Activated naive CD4-positive, alpha-beta T cell treated with anti-CD3 and anti-CD28 coated beads for 36 hours (primary cell): ENCODE data around the gene CSAG1. TPM values are rescaled to one million over a fixed set of nuclear protein-coding genes. Genes with fewer than 3 reads are reported as not detected.
"Not testable (repeated sequence)": the region's sequence is repeated elsewhere in the genome, so short reads cannot be mapped to it uniquely, and the experiment has no call there.

Source experiments
- CTCF ChIA-PET: fragments of 350-600 bp; sonication (Branson Sonifier 250); formaldehyde crosslinking; loops from one replicate; lab custom pipeline; 2021; ENCODE audit warnings: antibody characterized with exemption; lab: Charles Lee
- DNase-seq: peaks from one replicate; pipeline ENCODE4 v3.0.0-alpha.2; 2020
- H3K27ac Mint-ChIP-seq: one replicate; pipeline ENCODE4 v1.8.0; 2021; ENCODE audit warnings: mild to moderate bottlenecking, mixed read lengths
- H3K27me3 Mint-ChIP-seq: one replicate; pipeline ENCODE4 v1.8.0; 2021; ENCODE audit warnings: low read depth, mixed read lengths
- H3K36me3 Mint-ChIP-seq: one replicate; pipeline ENCODE4 v1.8.0; 2021; ENCODE audit warnings: low read depth, mixed read lengths
- H3K4me1 Mint-ChIP-seq: one replicate; pipeline ENCODE4 v1.8.0; 2021; ENCODE audit warnings: low read depth, mixed read lengths
- H3K4me3 Mint-ChIP-seq: one replicate; pipeline ENCODE4 v1.8.0; 2021; ENCODE audit warnings: mild to moderate bottlenecking, moderate library complexity, mixed read lengths
- H3K9me3 Mint-ChIP-seq: one replicate; pipeline ENCODE4 v1.8.0; 2021; ENCODE audit warnings: mixed read lengths
- intact Hi-C: fragments of 100-400 bp; cut with micrococcal nuclease; formaldehyde crosslinking; loops from one replicate; pipeline ENCODE4 v1.15.1; 2023
- total RNA-seq, 2 experiments: library from RNA; stranded (reverse); gene quantifications; one replicate each; pipeline ENCODE4 v1.2.3, GENCODE V29; 2021

Gene CSAG1
- total RNA-seq, 2 experiments from 2014 or later: not detected

DNA sequence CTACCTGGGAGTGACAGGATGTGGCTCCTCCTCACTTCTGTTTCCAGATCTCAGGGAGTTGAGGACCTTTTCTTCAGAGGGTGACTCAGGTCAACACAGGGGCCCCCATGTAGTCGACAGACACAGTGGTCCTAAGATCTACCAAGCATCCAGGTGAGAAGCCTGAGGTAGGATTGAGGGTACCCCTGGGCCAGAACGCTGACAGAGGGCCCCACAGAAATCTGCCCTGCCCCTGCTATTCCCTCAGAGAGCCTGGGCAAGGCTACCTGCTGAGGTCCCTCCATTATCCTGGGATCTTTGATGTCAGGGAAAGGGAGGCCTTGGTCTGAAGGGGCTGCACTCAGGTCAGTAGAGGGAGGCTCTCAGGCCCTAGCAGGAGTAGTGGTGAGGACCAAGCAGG, 1.6 kb upstream of the CSAG1 start:
- no peaks in the 10 kb centered on the region for H3K4me1 Mint-ChIP-seq
- H3K9me3 Mint-ChIP-seq: no peaks in the 10 kb centered on the region
- no peak for DNase-seq
- no peaks in the 10 kb centered on the region for H3K27me3 Mint-ChIP-seq
- H3K4me3 Mint-ChIP-seq: no peak overlapping the region
- H3K36me3 Mint-ChIP-seq: no peaks in the 10 kb centered on the region
- H3K27ac Mint-ChIP-seq: no peak overlapping the region
- CTCF ChIA-PET: no interaction called here
- intact Hi-C loops: no loop called here

DNA sequence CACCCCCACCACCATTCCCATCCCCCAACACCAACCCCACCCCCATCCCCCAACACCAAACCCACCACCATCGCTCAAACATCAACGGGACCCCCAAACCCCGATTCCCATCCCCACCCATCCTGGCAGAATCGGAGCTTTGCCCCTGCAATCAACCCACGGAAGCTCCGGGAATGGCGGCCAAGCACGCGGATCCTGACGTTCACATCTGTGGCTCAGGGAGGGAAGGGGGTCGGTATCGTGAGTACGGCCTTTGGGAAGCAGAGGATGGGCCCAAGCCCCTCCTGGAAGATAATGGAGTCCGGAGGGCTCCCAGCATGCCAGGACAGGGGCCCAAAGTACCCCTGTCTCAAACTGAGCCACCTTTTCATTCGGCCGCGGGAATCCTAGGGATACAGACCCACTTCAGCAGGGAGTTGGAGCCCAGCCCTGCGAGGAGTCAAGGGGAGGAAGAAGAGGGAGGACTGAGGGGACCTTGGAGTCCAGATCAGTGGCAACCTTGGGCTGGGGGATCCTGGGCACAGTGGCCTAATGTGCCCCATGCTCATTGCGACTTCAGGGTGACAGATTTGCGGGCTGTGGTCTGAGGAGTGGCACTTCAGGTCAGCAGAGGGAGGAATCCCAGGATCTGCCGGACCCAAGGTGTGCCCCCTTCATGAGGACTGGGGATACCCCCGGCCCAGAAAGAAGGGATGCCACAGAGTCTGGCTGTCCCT, 780 bp upstream of the CSAG1 start:
- H3K27ac Mint-ChIP-seq, H3K4me1 Mint-ChIP-seq, H3K27me3 Mint-ChIP-seq, H3K9me3 Mint-ChIP-seq, DNase-seq, CTCF ChIA-PET, H3K36me3 Mint-ChIP-seq, intact Hi-C loops, H3K4me3 Mint-ChIP-seq: not testable (repeated sequence)

DNA sequence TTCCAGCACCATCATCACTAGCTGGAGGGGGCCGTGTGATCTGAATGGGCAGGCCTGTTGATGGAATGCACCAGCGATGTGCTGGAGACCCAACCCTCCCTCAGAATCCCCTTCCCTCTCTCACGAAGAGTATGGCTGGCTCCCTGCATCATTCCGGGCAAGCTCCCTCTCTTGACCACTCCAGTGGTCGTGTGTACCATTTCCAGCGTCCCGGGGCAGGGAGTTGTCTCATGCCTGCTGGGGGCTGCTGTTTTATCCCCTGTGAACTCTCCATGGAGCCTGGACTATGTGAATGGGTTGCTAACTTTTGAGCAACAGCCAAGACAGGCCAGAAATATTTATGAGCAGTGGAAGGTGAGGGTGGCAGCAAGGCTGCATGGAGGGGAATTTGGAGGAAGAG, 8.1 kb downstream of the CSAG1 start:
- intact Hi-C loops: no loop called here
- Mint-ChIP-seq H3K27ac (no peak overlapping the region), H3K4me3 (no peak overlapping the region), H3K36me3 (no peaks in the 10 kb centered on the region), H3K27me3 (no peaks in the 10 kb centered on the region), H3K9me3 (no peaks in the 10 kb centered on the region), H3K4me1 (no peaks in the 10 kb centered on the region)
- DNase-seq: no peak
- CTCF ChIA-PET: no interaction called here

DNA sequence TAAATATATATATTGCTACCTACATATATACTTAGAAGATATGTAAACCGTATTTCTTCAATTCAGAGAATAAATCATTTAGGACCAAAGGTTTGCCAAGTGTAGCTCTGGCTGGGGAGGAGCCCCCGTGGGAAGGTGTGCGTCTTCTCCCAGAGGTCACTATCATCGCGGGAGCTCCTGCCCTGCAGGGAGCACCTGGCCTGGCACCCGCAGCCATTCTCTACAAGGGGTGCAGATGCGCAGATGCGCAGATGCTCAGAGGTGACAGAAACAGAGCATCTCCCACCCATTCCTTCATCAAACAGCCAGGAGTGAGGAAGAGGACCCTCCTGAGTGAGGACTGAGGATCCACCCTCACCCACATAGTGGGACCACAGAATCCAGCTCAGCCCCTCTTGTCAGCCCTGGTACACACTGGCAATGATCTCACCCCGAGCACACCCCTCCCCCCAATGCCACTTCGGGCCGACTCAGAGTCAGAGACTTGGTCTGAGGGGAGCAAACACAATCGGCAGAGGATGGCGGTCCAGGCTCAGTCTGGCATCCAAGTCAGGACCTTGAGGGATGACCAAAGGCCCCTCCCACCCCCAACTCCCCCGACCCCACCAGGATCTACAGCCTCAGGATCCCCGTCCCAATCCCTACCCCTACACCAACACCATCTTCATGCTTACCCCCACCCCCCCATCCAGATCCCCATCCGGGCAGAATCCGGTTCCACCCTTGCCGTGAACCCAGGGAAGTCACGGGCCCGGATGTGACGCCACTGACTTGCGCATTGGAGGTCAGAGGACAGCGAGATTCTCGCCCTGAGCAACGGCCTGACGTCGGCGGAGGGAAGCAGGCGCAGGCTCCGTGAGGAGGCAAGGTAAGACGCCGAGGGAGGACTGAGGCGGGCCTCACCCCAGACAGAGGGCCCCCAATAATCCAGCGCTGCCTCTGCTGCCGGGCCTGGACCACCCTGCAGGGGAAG, 19.4 kb downstream of the CSAG1 start, which contains the start of gene MAGEA2B:
Gene MAGEA2B, plus strand, starts transcription at position 814 of the 973 bp plus-strand sequence. CDS start 2,479 bp downstream, outside the sequence.
- intact Hi-C loops, H3K9me3 Mint-ChIP-seq, CTCF ChIA-PET, H3K27ac Mint-ChIP-seq, H3K4me1 Mint-ChIP-seq, H3K27me3 Mint-ChIP-seq, H3K36me3 Mint-ChIP-seq, DNase-seq, H3K4me3 Mint-ChIP-seq: not testable (repeated sequence)

DNA sequence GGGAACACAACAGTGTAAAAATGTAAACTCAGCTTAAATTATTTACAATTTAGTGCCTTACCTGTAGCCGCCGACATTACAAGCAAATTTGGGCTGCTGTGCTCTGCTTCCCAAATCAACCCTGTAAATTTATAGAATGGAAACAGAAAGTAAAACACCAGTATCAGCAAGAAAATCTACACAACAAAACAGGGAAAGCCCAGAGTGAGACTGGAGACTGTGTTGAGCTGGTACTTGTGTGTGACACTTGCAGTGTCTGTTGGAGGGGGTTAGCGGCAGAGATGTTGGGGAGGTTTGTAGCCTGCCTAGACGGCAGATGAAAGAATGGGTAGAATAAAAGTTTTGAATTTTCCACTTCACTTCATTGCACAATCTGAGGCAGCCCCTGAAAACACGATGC, 20.3 kb downstream of the CSAG1 start:
- H3K27me3 Mint-ChIP-seq, CTCF ChIA-PET, H3K4me1 Mint-ChIP-seq, H3K9me3 Mint-ChIP-seq, H3K27ac Mint-ChIP-seq, H3K36me3 Mint-ChIP-seq, DNase-seq, intact Hi-C loops, H3K4me3 Mint-ChIP-seq: not testable (repeated sequence)

DNA sequence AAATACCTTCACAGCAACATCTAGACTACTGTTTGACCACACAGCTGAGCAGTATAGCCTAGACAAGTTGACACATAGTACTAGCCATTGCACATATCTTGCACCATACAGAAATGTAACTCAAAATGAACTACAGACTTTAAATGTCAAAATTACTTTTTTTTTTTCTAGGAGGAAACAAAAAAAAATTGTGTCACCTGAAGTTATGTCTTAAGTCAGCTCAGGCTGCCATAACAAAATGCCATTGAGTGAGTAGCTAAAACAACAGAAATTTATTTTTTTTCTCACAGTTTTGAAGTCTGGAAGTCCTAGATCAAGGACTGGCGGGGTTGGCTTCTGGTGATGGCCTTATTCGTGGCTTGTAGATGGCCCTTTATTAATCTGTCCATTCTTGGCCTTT, 24.3 kb downstream of the CSAG1 start, which contains the start of gene CSAG2:
Gene CSAG2, minus strand, starts transcription at position 101 of the 400 bp plus-strand sequence. CDS start 161 bp downstream, outside the sequence.
- H3K27me3 Mint-ChIP-seq, DNase-seq, CTCF ChIA-PET, H3K27ac Mint-ChIP-seq, H3K36me3 Mint-ChIP-seq, H3K9me3 Mint-ChIP-seq, H3K4me1 Mint-ChIP-seq, intact Hi-C loops, H3K4me3 Mint-ChIP-seq: not testable (repeated sequence)

DNA sequence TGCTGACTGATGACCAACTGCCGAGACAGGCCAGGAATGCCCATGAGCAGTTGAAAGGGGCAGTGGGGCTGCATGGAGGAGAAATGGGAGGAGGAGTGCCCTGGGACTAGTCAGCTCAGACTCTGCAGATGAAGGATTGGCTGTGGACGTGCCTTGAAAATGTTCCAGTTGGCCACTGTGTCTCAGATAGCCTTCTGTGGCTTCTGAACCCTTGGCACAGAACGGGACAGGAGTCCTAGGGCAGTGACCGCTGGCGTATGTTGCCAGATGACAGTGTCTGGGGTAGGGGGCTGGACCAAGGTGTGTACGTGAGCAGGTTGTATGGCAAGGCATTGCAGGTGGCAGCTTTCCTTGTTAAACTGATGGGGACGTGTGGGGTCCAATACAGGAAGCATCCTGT, 27.0 kb downstream of the CSAG1 start:
- intact Hi-C loops, CTCF ChIA-PET, H3K36me3 Mint-ChIP-seq, H3K27me3 Mint-ChIP-seq, H3K27ac Mint-ChIP-seq, DNase-seq, H3K9me3 Mint-ChIP-seq, H3K4me1 Mint-ChIP-seq, H3K4me3 Mint-ChIP-seq: not testable (repeated sequence)

DNA sequence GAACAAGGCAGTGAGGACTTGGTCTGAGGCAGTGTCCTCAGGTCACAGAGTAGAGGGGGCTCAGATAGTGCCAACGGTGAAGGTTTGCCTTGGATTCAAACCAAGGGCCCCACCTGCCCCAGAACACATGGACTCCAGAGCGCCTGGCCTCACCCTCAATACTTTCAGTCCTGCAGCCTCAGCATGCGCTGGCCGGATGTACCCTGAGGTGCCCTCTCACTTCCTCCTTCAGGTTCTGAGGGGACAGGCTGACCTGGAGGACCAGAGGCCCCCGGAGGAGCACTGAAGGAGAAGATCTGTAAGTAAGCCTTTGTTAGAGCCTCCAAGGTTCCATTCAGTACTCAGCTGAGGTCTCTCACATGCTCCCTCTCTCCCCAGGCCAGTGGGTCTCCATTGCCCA, 33.1 kb downstream of the CSAG1 start:
- H3K27ac Mint-ChIP-seq, H3K36me3 Mint-ChIP-seq, H3K4me1 Mint-ChIP-seq, CTCF ChIA-PET, DNase-seq, intact Hi-C loops, H3K4me3 Mint-ChIP-seq, H3K27me3 Mint-ChIP-seq, H3K9me3 Mint-ChIP-seq: not testable (repeated sequence)

DNA sequence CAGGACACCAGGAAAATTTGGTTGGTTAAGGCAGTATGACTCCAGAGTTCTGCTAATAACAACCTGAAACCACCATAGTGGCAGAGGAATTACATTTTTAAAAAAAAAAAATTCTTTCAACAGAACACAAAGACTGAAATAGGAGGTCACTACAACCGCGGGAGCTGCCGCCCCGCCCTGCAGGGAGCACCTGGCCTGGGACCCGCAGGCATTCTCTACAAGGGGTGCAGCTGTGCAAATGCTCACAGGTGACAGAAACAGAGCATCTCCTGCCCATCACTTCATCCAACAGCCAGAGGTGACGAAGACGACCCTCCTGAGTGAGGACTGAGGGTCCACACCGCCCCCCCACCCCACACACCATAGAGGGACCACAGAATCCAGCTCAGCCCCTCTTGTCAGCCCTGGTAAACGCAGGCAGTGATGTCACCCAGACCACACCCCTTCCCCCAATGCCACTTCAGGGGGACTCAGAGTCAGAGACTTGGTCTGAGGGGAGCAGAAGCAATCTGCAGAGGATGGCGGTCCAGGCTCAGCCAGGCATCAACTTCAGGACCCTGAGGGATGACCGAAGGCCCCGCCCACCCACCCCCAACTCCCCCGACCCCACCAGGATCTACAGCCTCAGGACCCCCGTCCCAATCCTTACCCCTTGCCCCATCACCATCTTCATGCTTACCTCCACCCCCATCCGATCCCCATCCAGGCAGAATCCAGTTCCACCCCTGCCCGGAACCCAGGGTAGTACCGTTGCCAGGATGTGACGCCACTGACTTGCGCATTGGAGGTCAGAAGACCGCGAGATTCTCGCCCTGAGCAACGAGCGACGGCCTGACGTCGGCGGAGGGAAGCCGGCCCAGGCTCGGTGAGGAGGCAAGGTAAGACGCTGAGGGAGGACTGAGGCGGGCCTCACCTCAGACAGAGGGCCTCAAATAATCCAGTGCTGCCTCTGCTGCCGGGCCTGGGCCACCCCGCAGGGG, 35.3 kb downstream of the CSAG1 start, which contains the start of gene MAGEA3:
Gene MAGEA3, plus strand, starts transcription at position 843 of the 980 bp plus-strand sequence. CDS start 2,039 bp downstream, outside the sequence.
- DNase-seq, H3K27ac Mint-ChIP-seq, CTCF ChIA-PET, H3K9me3 Mint-ChIP-seq, H3K4me1 Mint-ChIP-seq, H3K36me3 Mint-ChIP-seq, H3K27me3 Mint-ChIP-seq, H3K4me3 Mint-ChIP-seq, intact Hi-C loops: not testable (repeated sequence)

DNA sequence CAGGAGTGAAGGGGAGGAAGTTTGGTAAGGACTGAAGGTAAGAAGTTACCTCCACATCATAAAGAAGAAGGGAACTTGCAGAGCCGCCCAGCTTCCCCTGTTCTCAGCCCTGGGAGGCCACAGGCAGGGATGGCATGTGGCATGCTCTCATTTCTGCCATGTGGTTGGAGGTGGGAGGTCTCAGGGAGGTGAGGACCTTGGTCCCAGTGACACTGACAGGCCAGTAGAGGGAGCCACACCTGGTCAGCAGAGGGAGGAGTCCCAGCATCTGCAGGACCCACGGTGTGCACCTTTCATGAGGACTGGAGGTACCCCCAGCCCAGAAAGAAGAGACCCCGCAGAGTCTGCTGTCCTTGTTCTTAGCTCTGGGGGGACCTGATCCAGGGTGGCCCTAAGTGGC, 52.5 kb downstream of the CSAG1 start:
- H3K27me3 Mint-ChIP-seq, CTCF ChIA-PET, intact Hi-C loops, H3K9me3 Mint-ChIP-seq, H3K4me1 Mint-ChIP-seq, H3K27ac Mint-ChIP-seq, H3K36me3 Mint-ChIP-seq, H3K4me3 Mint-ChIP-seq, DNase-seq: not testable (repeated sequence)
